ENCODE data around the gene LPIN1.

LPIN1 gene

DNA sequence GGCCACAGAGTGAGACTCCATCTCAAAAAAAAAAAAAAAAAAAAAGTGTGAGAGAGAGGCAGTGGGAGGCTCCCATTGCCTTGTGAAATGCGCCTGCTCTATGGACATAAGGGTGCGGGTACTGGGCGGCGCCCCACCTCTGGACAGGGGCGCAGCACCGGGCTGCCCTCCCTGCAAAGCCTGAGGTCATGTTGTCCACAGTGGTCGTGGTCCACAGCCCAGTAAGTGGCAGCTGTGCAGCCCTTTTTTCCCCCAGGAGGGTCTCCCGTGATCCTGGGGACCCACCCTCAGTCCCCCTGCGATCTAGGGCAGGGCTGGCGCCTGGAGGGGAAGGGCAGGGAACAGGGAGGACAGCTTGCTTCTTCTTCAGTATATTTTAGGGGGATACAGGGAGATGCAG lies 37.8 kb downstream of the LPIN1 start:
- no peak for DNase-seq (ENCODE audit: low spot score)
- TF ChIP-seq, protein P1, sequence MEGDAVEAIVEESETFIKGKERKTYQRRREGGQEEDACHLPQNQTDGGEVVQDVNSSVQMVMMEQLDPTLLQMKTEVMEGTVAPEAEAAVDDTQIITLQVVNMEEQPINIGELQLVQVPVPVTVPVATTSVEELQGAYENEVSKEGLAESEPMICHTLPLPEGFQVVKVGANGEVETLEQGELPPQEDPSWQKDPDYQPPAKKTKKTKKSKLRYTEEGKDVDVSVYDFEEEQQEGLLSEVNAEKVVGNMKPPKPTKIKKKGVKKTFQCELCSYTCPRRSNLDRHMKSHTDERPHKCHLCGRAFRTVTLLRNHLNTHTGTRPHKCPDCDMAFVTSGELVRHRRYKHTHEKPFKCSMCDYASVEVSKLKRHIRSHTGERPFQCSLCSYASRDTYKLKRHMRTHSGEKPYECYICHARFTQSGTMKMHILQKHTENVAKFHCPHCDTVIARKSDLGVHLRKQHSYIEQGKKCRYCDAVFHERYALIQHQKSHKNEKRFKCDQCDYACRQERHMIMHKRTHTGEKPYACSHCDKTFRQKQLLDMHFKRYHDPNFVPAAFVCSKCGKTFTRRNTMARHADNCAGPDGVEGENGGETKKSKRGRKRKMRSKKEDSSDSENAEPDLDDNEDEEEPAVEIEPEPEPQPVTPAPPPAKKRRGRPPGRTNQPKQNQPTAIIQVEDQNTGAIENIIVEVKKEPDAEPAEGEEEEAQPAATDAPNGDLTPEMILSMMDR (IDR thresholded peaks at IDR 0.05; ENCODE audit: extremely low read depth, missing control alignments) = no peak

DNA sequence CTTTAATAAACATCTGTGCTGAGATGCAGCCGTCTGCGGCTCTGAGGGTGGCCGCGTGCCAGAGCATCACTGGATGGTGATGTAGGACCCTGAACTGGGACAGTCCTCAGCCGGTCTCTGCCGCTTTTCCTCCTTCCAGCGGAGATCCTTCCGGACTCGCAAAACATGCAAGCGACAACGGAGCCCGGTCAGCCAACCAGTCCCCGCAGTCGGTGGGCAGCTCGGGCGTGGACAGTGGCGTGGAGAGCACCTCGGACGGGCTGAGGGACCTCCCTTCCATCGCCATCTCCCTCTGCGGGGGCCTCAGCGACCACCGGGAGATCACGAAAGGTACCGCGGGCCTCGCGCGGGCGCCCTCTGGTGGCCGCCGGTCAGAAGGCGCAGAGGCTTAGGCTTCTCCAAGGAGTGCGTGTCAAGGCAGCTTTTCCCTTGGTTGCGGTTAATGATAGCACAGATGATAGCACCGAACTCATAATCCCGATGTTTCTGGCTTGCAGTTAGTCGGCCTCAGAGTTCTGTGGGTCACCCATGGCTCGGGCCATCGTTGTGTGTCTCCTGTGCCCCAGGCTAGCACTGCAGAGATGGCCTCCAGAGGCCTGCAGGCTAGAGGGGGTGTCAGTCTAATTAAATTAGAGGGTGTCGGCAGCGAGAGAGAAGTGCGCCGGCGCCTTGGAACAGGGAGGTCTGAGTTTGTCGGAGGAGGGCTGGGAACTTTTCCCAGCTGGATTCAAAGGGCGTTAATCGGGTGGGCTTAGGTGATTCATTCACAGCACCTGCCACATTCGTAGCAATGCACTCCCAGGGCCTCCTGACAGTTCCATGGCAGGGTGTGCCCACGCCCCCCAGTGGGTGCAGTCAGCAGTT lies 38.5 kb downstream of the LPIN1 start:
- peak; percentile 72 for DNase-seq (ENCODE audit: low spot score)
- TF ChIP-seq, protein P1 (IDR thresholded peaks at IDR 0.05; ENCODE audit: extremely low read depth, missing control alignments) = peak; percentile 93

- TF ChIP-seq, protein P1 (IDR thresholded peaks at IDR 0.05; ENCODE audit: extremely low read depth, missing control alignments) = peak; percentile 2
- DNase-seq (ENCODE audit: low spot score) = no peak
These were observed 39.1 kb downstream of the LPIN1 start for GRCh38 chr2:11785611-11785940.

- TF ChIP-seq, protein P1 (IDR thresholded peaks at IDR 0.05; ENCODE audit: extremely low read depth, missing control alignments) = no peak
These were observed 39.8 kb downstream of the LPIN1 start for GRCh38 chr2:11786191-11786590.

GRCh38 chr2:11786592-11786991 lies 40.2 kb downstream of the LPIN1 start:
- DNase-seq (ENCODE audit: low spot score) = no peak
- TF ChIP-seq, protein P1 (IDR thresholded peaks at IDR 0.05; ENCODE audit: extremely low read depth, missing control alignments) = no peak

More at GRCh38 chr2:11786191-11786590, 39.8 kb downstream of the LPIN1 start:
- no peak for DNase-seq (ENCODE audit: low spot score)

- TF ChIP-seq, protein P1 (IDR thresholded peaks at IDR 0.05; ENCODE audit: extremely low read depth, missing control alignments) = no peak
- DNase-seq (ENCODE audit: low spot score) = no peak
These were observed 41.6 kb downstream of the LPIN1 start for GRCh38 chr2:11787991-11788390.

DNA sequence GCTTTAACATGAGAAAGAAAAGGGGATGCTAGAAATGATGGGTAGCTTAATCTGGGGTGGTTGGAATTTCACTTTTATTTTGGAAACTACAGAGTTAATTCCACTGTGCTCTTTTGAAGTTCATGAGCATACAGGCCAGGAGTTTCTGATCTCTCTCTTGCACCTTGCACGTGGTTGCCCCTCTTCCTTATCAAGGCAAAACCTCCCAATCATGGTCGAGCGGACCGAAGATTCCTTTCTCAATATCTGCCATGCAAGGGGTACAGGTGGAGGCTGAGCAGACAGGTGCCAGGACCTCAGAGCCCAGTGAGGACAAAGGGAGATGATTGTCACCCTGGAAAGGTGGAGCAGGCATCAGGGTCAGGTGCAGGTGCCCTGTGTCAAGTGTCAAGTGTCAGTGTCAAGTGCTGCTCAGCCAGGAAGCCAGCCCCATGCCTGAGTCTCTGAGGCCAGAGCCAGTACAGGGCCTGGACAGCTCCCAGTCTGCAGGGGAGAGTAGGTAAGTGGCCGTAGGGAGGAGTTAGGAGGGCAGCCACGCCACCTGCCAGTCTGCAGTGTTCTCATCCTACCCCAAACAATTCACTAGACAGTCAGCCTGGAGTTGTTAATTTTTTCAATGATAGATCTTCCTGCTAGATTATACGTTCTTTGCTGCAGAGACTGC lies 42.2 kb downstream of the LPIN1 start:
- TF ChIP-seq, protein P1 (IDR thresholded peaks at IDR 0.05; ENCODE audit: extremely low read depth, missing control alignments) = no peak
- no peak for DNase-seq (ENCODE audit: low spot score)
